Caco-2 (cell line): Measurements from ENCODE around the gene THADA. TPM values are rescaled to one million over a fixed set of nuclear protein-coding genes. Genes with fewer than 3 reads are reported as not detected.

Source experiments
- BruUV-seq: library from RNA; stranded (reverse); fragments of 400-500 nt; replicated peaks from 2 replicates; lab custom pipeline; 2021; lab: Mats Ljungman, UMichigan
- CTCF ChIA-PET: fragments of 300-600 bp; sonication (Branson Sonifier 250); formaldehyde crosslinking; loops from one replicate; lab custom pipeline; 2022; ENCODE audit warnings: antibody characterized with exemption; lab: Charles Lee
- POLR2A ChIA-PET: fragments of 300-600 bp; sonication (Branson Sonifier 250); formaldehyde crosslinking; loops from one replicate; lab custom pipeline; 2022; ENCODE audit warnings: antibody characterized with exemption; lab: Charles Lee
- DNase-seq, 2 experiments: peaks; one replicate each; pipeline versions ENCODE4 v3.0.0 to v3.0.0-alpha.2; 2020 to 2022
- H3K27me3 ChIP-seq: replicated peaks from 2 replicates; pipeline ENCODE4 v1.6.0; 2011; ENCODE audit warnings: low read length; ENCODE audit not compliant: control insufficient read depth, insufficient read depth
- H3K36me3 ChIP-seq: 2 replicates; pipeline ENCODE4 v1.5.1; 2011; ENCODE audit warnings: low read length; ENCODE audit not compliant: control insufficient read depth, insufficient read depth
- H3K4me1 ChIP-seq: fragments of 250-450 bp; sonication (Bioruptor Pico); 2 replicates; pipeline ENCODE4 v1.5.1; 2020; ENCODE audit warnings: mild to moderate bottlenecking
- H3K4me3 ChIP-seq: 2 replicates; pipeline ENCODE4 v1.5.1; 2011; ENCODE audit warnings: low read depth, mild to moderate bottlenecking, control low read depth, low read length
- H3K9me3 ChIP-seq: fragments of 250-450 bp; sonication (Bioruptor Pico); 2 replicates; pipeline ENCODE4 v1.5.1; 2020; ENCODE audit warnings: mild to moderate bottlenecking, moderate library complexity
- H3K27ac Mint-ChIP-seq: one replicate; pipeline ENCODE4 v1.8.0; 2022; ENCODE audit warnings: mixed read lengths; ENCODE audit not compliant: unreplicated experiment
- H3K27me3 Mint-ChIP-seq: one replicate; pipeline ENCODE4 v1.8.0; 2022; ENCODE audit warnings: mixed read lengths; ENCODE audit not compliant: insufficient read depth, unreplicated experiment
- H3K36me3 Mint-ChIP-seq: one replicate; pipeline ENCODE4 v1.8.0; 2022; ENCODE audit warnings: mild to moderate bottlenecking, mixed read lengths; ENCODE audit not compliant: insufficient read depth, unreplicated experiment
- H3K4me1 Mint-ChIP-seq: one replicate; pipeline ENCODE4 v1.8.0; 2022; ENCODE audit warnings: low read depth, mixed read lengths; ENCODE audit not compliant: unreplicated experiment
- H3K4me3 Mint-ChIP-seq: one replicate; pipeline ENCODE4 v1.8.0; 2022; ENCODE audit warnings: mild to moderate bottlenecking, moderate library complexity, mixed read lengths; ENCODE audit not compliant: unreplicated experiment
- H3K9me3 Mint-ChIP-seq: one replicate; pipeline ENCODE4 v1.8.0; 2022; ENCODE audit warnings: mixed read lengths; ENCODE audit not compliant: unreplicated experiment
- CTCF ChIP-seq, 2 experiments: fragments of 200-600 bp in 1 of 2; IDR thresholded peaks; 1 replicate in 1 of 2; 2 replicates in 1 of 2; pipeline versions ENCODE4 v1.5.1 to v1.8.0; 2011 to 2022; ENCODE audit warnings: antibody characterized with exemption in 1 of 2, control low read depth in 1 of 2, inconsistent platforms in 1 of 2, low read depth in 1 of 2, low read length in 1 of 2, mild to moderate bottlenecking in 1 of 2, moderate library complexity in 1 of 2; ENCODE audit not compliant: insufficient read depth in 1 of 2, severe bottlenecking in 1 of 2, unreplicated experiment in 1 of 2
- intact Hi-C: fragments of 100-400 bp; cut with micrococcal nuclease; formaldehyde crosslinking; loops from one replicate; pipeline ENCODE4 v1.10.0; 2022; ENCODE audit not compliant: unreplicated experiment
- total RNA-seq: library from RNA; stranded (reverse); gene quantifications from 2 replicates; pipeline ENCODE4 v1.2.3, GENCODE V29; 2022

The THADA gene
- total RNA-seq, 1 experiment from 2014 or later: 33.8 TPM

- H3K4me3 ChIP-seq: no peak overlapping the region
- H3K9me3 Mint-ChIP-seq: no peaks in the 10 kb centered on the region
- H3K27me3 Mint-ChIP-seq: no peaks in the 10 kb centered on the region
- no peak overlapping the region for H3K27ac Mint-ChIP-seq
- BruUV-seq: no TSS peak
- H3K36me3 ChIP-seq: no peaks in the 10 kb centered on the region
- H3K9me3 ChIP-seq: no peaks in the 10 kb centered on the region
- DNase-seq: no peak
- no peaks in the 10 kb centered on the region for H3K36me3 Mint-ChIP-seq
- peaks cover 29% of the 10 kb centered on the region for H3K4me1 ChIP-seq
- ChIA-PET POLR2A (no interaction called here), CTCF (no interaction called here)
- no peaks in the 10 kb centered on the region for H3K27me3 ChIP-seq
- H3K4me3 Mint-ChIP-seq: no peak overlapping the region
- intact Hi-C loops: no loop called here
- H3K4me1 Mint-ChIP-seq: peaks cover 43% of the 10 kb centered on the region
- no peak for TF ChIP-seq CTCF (IDR thresholded peaks at IDR 0.05; ENCODE audit: insufficient read depth in 1 of 2, low read depth in 1 of 2, low read length in 1 of 2, severe bottlenecking in 1 of 2, unreplicated experiment in 1 of 2)
Measured at GRCh38 chr2:43348908-43349661, 246.8 kb downstream of the THADA start.

- Histone ChIP-seq H3K4me1 (peaks cover 29% of the 10 kb centered on the region), H3K27me3 (no peaks in the 10 kb centered on the region), H3K9me3 (no peaks in the 10 kb centered on the region), H3K4me3 (no peak overlapping the region), H3K36me3 (no peaks in the 10 kb centered on the region)
- no peaks in the 10 kb centered on the region for H3K36me3 Mint-ChIP-seq
- H3K4me3 Mint-ChIP-seq: no peak overlapping the region
- H3K27ac Mint-ChIP-seq: peak overlapping the region; percentile 17
- DNase-seq: no peak
- H3K4me1 Mint-ChIP-seq: peaks cover 43% of the 10 kb centered on the region
- intact Hi-C loops: no loop called here
- H3K27me3 Mint-ChIP-seq: no peaks in the 10 kb centered on the region
- TF ChIP-seq CTCF (IDR thresholded peaks at IDR 0.05; ENCODE audit: insufficient read depth in 1 of 2, low read depth in 1 of 2, low read length in 1 of 2, severe bottlenecking in 1 of 2, unreplicated experiment in 1 of 2): no peak
- BruUV-seq: no TSS peak
- POLR2A ChIA-PET: no interaction called here
- H3K9me3 Mint-ChIP-seq: no peaks in the 10 kb centered on the region
- CTCF ChIA-PET: no interaction called here
Measured at GRCh38 chr2:43347746-43348145, 248.1 kb downstream of the THADA start.

- intact Hi-C loops: no loop called here
- H3K4me3 ChIP-seq: no peak overlapping the region
- H3K4me3 Mint-ChIP-seq: no peak overlapping the region
- TF ChIP-seq CTCF (IDR thresholded peaks at IDR 0.05; ENCODE audit: insufficient read depth in 1 of 2, low read depth in 1 of 2, low read length in 1 of 2, severe bottlenecking in 1 of 2, unreplicated experiment in 1 of 2): no peak
- H3K9me3 Mint-ChIP-seq: no peaks in the 10 kb centered on the region
- DNase-seq: no peak
- H3K27ac Mint-ChIP-seq: no peak overlapping the region
- no TSS peak for BruUV-seq
- peaks cover 29% of the 10 kb centered on the region for H3K4me1 ChIP-seq
- H3K9me3 ChIP-seq: no peaks in the 10 kb centered on the region
- no peaks in the 10 kb centered on the region for H3K36me3 ChIP-seq
- peaks cover 43% of the 10 kb centered on the region for H3K4me1 Mint-ChIP-seq
- H3K27me3 ChIP-seq: no peaks in the 10 kb centered on the region
- no peaks in the 10 kb centered on the region for H3K27me3 Mint-ChIP-seq
- ChIA-PET POLR2A (interaction anchor here (0.6 kb wide), 1 partner anchor 127 kb away, joined by 3 read pairs; no protein-coding TSS in a partner anchor), CTCF (no interaction called here)
- H3K36me3 Mint-ChIP-seq: no peaks in the 10 kb centered on the region
Measured at GRCh38 chr2:43346602-43347567, 249.0 kb downstream of the THADA start.
